DOHH2 (cell line): ENCODE measurements around the gene RAET1G.

ENCODE experiments used
- H3F3A ChIP-seq: fragments of 200-600 bp; sonication (generic), shearing (Covaris generic); 2 replicates; pipeline ENCODE4 v1.6.0; 2016; ENCODE audit warnings: antibody characterized with exemption, mild to moderate bottlenecking; ENCODE audit not compliant: control insufficient read depth, insufficient read depth
- H3K27ac ChIP-seq: fragments of 200-600 bp; sonication (generic); 2 replicates; pipeline ENCODE4 v1.5.1; 2014; ENCODE audit warnings: low read depth, mild to moderate bottlenecking, low read length, moderate library complexity
- H3K27me3 ChIP-seq: fragments of 200-600 bp; sonication (generic); 2 replicates; pipeline ENCODE4 v1.6.1; 2014; ENCODE audit warnings: mild to moderate bottlenecking, low read length, mixed read lengths; ENCODE audit not compliant: control insufficient read depth
- H3K36me3 ChIP-seq: fragments of 200-600 bp; sonication (generic); 2 replicates; pipeline ENCODE4 v1.6.1; 2014; ENCODE audit warnings: mild to moderate bottlenecking, low read length, moderate library complexity, mixed read lengths; ENCODE audit not compliant: control insufficient read depth
- H3K4me1 ChIP-seq: fragments of 200-600 bp; sonication (generic); 2 replicates; pipeline ENCODE4 v1.6.1; 2014; ENCODE audit warnings: mild to moderate bottlenecking, low read length, mixed read lengths; ENCODE audit not compliant: control insufficient read depth
- H3K4me2 ChIP-seq: fragments of 200-600 bp; sonication (generic); 2 replicates; pipeline ENCODE4 v1.6.0; 2014; ENCODE audit warnings: mild to moderate bottlenecking, low read length, moderate library complexity
- H3K4me3 ChIP-seq: fragments of 200-600 bp; sonication (generic); 2 replicates; pipeline ENCODE4 v1.5.1; 2014; ENCODE audit warnings: mild to moderate bottlenecking, low read length, mixed read lengths
- H3K79me2 ChIP-seq: fragments of 200-600 bp; sonication (generic); 2 replicates; pipeline ENCODE4 v1.6.1; 2014; ENCODE audit warnings: mild to moderate bottlenecking, low read length, mixed read lengths; ENCODE audit not compliant: control insufficient read depth
- H3K9me2 ChIP-seq: fragments of 200-600 bp; sonication (generic); replicated peaks from 2 replicates; pipeline ENCODE4 v1.6.1; 2014; ENCODE audit warnings: mild to moderate bottlenecking, low read length, mixed read lengths; ENCODE audit not compliant: control insufficient read depth
- H3K9me3 ChIP-seq: fragments of 200-600 bp; sonication (generic); 2 replicates; pipeline ENCODE4 v1.6.1; 2014; ENCODE audit warnings: antibody characterized with exemption, low read length, mixed read lengths; ENCODE audit not compliant: control insufficient read depth, insufficient read depth
- H4K20me1 ChIP-seq: fragments of 200-600 bp; sonication (generic); 2 replicates; pipeline ENCODE4 v1.6.0; 2014; ENCODE audit warnings: low read depth, mild to moderate bottlenecking, antibody characterized with exemption, low read length, moderate library complexity; ENCODE audit not compliant: control insufficient read depth, insufficient read depth
- CTCF ChIP-seq: fragments of 200-600 bp; sonication (generic); IDR thresholded peaks from one replicate; pipeline ENCODE4 v1.5.1; 2014; ENCODE audit warnings: antibody characterized with exemption, mild to moderate bottlenecking, low read depth, low read length; ENCODE audit not compliant: poor library complexity, severe bottlenecking
- EZH2phosphoT487 ChIP-seq: fragments of 200-600 bp; sonication (generic); IDR thresholded peaks from 2 replicates; pipeline ENCODE4 v1.6.1; 2017; ENCODE audit warnings: borderline replicate concordance, mild to moderate bottlenecking, antibody characterized with exemption, low read length, moderate library complexity, mixed read lengths

Gene RAET1G

DNA sequence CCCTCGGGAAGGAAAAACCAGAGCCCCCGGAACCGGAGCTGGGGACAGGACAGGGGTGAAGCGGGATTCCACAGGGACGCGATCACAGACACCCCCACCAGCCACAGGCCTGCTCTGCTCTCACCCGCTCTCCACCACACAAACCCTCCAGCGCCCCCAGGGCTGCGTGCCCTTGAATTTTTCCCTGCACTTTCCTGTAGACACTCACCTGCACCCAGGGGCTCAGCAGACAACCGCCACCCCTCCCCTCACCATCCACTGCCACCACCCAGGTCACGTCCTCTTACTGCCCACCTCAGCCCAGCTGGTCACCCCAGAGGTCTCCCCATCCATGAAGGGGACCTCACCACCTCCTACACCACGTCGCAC lies 19.5 kb upstream of the RAET1G start:
- TF ChIP-seq EZH2phosphoT487: no peak
- Histone ChIP-seq H3K9me2 (no peaks in the 10 kb centered on the region), H3F3A (no peaks in the 10 kb centered on the region), H3K4me2 (peak overlapping the region; percentile 96), H3K4me1 (peaks cover 17% of the 10 kb centered on the region), H3K36me3 (no peaks in the 10 kb centered on the region), H3K4me3 (peak overlapping the region; percentile 86), H3K79me2 (no peaks in the 10 kb centered on the region), H4K20me1 (no peaks in the 10 kb centered on the region), H3K27me3 (peaks cover 37% of the 10 kb centered on the region), H3K9me3 (no peaks in the 10 kb centered on the region), H3K27ac (no peak overlapping the region)

DNA sequence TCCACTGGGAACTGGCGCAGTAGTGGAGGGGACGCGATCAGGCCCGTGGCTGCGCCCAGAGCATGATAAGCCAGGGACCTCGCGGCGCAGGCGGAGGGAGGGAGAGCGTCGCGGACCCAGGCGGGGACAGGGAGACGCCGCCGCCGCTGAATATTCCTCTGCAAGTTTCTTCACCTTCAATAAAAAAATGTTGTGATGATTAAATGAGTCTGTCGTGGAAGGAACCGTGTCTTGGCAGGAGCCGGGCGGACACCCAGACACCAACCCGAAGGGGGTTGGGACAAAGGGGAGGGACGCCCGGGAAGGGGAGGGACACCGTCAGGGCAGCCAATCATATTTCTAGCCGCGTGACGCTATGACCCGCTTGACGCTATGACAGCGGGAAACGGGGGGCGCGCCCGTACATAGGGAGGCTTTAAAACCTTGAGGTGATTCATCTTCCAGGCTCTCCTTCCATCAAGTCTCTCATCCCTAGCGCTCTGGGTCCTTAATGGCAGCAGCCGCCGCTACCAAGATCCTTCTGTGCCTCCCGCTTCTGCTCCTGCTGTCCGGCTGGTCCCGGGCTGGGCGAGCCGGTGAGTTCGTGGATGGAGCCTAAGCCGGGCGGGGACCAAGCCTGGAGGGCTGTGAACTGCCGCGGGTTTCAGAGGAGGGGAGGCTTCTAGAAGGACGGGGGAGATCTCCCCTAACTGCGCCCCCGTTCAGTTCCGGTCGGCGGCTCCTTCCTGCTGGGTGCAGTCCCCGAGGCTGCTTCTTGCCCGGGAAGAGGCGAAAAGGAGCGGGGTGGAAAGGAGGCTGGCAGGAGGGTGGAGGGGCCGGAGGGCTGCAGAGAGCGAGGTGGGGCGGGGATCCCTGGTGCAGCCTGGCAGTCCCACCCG lies 18.9 kb upstream of the RAET1G start, which contains the start of gene ULBP2:
ULBP2 (plus strand) TSS at position 432 of the 878 bp plus-strand sequence; CDS start at position 491, 59 bp downstream.
- peaks cover 43% of the 10 kb centered on the region for H3K27me3 ChIP-seq

GRCh38 chr6:149940672-149940982 lies 17.7 kb upstream of the RAET1G start:
- H3K79me2 ChIP-seq: no peaks in the 10 kb centered on the region
- no peaks in the 10 kb centered on the region for H4K20me1 ChIP-seq
- no peaks in the 10 kb centered on the region for H3F3A ChIP-seq
- H3K36me3 ChIP-seq: no peaks in the 10 kb centered on the region
- no peaks in the 10 kb centered on the region for H3K9me3 ChIP-seq
- H3K4me1 ChIP-seq: peaks cover 17% of the 10 kb centered on the region
- no peak overlapping the region for H3K4me3 ChIP-seq
- H3K9me2 ChIP-seq: no peaks in the 10 kb centered on the region
- H3K27ac ChIP-seq: no peak overlapping the region
- TF ChIP-seq EZH2phosphoT487: no peak
- no peak for TF ChIP-seq CTCF
- H3K4me2 ChIP-seq: no peak overlapping the region
- H3K27me3 ChIP-seq: peaks cover 55% of the 10 kb centered on the region

More for the DNA sequence above, 18.9 kb upstream of the RAET1G start, which contains the start of gene ULBP2:
- no peaks in the 10 kb centered on the region for H3K9me3 ChIP-seq
- TF ChIP-seq CTCF: no peak
- H4K20me1 ChIP-seq: no peaks in the 10 kb centered on the region
- peak within 1 kb of the TSS; percentile 96 for H3K4me2 ChIP-seq
- H3K27ac ChIP-seq: no peak within 1 kb of the TSS
- H3K4me3 ChIP-seq: peak within 1 kb of the TSS; percentile 86
- H3F3A ChIP-seq: no peaks in the 10 kb centered on the region
- H3K79me2 ChIP-seq: no peaks in the 10 kb centered on the region
- H3K36me3 ChIP-seq: no peaks in the 10 kb centered on the region
- H3K4me1 ChIP-seq: peaks cover 17% of the 10 kb centered on the region
- H3K9me2 ChIP-seq: no peaks in the 10 kb centered on the region

DNA sequence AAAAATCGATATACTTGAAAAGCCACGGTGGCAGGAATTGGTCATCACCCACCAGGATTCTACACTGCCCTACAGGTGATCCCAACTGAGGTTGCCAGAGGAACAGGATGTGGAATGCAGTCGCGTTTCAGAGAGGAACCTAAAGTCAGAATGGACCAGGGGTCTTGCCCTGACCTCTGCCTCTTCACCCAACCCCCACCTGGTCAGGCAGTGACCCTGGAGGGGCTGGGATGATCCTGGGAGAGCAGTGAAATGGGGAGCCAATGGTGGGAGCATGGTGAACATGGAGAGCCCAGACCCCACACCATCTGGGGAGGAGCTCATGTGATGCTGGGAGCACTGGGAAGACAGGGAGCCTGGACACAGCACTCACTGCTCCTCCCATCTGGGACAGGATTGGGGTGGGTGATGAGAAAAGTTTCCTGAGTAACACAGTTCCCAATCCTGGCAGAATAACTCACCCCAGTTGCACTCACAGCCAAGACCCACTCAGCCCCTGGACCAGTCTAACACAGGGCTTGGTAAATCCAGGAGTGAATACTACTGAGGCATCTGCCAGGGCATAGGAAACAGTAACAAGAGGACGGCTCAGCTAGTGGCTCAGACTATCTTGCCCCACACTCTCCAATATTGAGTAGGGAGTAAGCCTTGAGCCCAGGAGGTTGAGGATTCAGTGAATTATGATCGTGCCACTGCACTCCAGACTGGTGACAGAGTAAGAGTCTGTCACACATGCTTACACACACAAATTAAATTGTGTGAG lies 17.2 kb upstream of the RAET1G start:
- peaks cover 61% of the 10 kb centered on the region for H3K27me3 ChIP-seq
- TF ChIP-seq EZH2phosphoT487 (no peak), CTCF (no peak)
- H3K9me3 ChIP-seq: no peaks in the 10 kb centered on the region
- no peaks in the 10 kb centered on the region for H4K20me1 ChIP-seq
- no peaks in the 10 kb centered on the region for H3K9me2 ChIP-seq
- peaks cover 17% of the 10 kb centered on the region for H3K4me1 ChIP-seq
- no peaks in the 10 kb centered on the region for H3F3A ChIP-seq
- no peak overlapping the region for H3K4me2 ChIP-seq
- H3K79me2 ChIP-seq: no peaks in the 10 kb centered on the region
- no peak overlapping the region for H3K27ac ChIP-seq
- no peak overlapping the region for H3K4me3 ChIP-seq
- H3K36me3 ChIP-seq: no peaks in the 10 kb centered on the region
